Kasumi-1 (cell line): ENCODE data around the gene MTMR4.
"Not testable (repeated sequence)": the region's sequence is repeated elsewhere in the genome, so short reads cannot be mapped to it uniquely, and the experiment has no call there.

Experiments
- DNase-seq, 2 experiments: peaks; one replicate each; lab custom pipeline; 2025; lab: John Stamatoyannopoulos, UW

MTMR4 gene

DNA sequence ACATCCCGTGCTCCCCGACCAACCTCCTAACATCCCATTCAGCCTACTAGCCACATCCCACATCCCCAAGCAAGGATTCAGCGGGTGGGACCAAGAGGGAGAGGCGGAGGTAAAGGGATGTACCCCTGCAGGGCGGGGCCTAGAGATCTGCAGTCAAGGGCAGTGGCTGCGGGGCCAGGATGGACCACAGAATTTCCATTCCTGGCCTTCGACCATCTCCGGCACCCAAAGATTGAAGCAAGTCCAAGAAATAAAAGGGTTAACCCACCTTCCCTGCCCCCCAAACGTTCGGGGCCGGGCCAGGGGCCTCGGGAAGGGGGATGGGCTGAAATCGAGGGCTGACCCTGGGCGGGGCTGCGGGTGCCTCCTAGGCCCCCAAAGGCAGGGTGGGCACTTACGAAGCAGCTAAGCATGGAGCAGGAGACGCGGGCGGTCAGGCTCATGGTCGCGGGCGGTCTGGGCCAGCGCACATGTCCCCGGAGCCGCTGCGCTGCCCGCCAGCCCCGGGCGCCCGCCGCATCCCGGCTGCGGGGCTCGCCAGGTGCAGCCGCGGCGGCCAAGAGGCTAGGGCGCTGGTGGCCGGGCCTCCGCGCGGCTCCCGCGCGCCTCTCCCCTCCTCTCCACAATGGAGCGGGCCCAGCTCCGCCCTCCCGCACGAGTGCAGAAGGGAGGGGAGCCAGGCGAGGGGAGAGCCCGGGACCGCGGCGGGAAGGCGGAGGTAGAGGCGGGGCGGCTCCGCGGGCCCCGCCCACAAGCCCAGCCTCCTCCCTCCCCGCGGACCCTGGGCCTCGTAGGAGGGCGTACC lies at the start of gene MTMR4:
Gene MTMR4 (minus strand): TSS at position 674 of the 805 bp plus-strand sequence. CDS start 231 bp downstream, at position 443.
- DNase-seq: peak; percentile 60 to 69

DNA sequence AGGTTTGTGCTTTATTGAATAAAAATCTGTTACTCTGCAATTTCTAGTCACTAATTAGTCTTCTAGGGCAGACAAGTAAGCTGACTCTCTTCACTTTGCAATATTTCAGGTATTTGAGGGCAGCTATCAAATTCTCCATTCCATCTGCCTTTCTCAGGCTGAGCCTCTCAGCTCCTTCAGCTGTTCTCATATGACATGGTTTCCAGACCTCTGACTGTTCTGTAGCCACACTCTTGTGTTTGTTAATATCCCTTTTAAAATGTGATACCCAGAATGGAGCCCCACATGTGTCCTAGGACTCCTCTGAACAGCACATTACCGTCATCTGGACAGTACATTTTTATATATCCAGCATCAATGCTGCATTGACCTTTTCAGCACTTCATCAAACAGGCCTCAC lies 46.1 kb upstream of the MTMR4 start:
- no peak for DNase-seq

DNA sequence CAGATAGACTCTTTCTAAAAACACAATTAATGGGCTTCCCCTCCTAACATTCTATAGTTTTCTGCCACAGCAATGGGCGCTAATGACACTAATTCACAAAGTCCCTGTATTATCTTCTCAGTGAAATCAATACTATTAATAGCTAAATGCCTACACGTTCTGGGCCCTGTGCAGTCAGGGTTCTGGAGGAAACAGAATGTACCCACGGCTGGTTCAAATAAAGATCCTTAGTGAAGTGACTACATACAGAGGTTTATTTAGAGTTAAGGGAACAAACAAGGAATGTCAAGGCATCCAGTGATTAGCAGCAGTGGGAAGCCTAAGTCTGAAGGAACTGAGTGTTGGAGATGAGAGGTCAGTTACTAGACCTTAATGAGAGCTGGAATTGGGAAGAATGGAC lies 43.5 kb upstream of the MTMR4 start:
- no peak for DNase-seq

DNA sequence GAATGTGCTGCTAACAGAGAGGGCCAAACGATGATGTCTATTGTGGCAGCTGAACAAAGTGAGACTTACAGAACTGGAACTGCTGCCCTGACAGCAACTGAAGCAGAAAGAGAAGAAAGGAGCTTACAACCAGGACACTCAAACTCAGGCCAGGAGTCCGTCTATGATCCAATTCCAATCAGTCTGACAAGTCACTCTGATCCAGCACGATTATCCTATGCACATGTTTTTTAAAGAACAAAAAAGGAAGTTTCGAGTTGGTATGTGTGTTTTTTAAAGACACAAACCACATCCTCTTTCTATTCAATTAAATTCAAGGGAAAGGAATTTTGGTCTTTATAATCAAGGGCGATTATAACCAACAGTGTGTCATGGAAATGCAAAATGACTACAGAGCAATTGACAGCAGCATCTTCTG lies 42.4 kb upstream of the MTMR4 start:
- DNase-seq: peak; percentile 64 to 76

DNA sequence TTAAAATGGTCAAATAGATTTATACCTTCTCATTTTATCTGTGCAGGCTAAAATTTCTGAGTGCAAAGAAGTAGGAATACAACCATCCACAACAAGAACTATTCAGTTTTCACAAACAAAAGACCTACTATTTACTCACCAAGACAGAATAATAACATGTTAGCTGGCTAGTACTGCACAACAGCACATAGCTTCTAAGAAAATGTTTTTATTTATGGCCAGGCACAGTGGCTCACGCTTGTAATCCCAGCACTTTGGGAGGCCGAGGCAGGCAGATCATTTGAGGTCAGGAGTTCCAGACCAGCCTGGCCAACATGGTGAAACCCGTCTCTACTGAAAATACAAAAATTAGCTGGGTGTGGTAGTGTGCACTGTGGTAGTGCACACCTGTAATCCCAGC lies 40.7 kb upstream of the MTMR4 start:
- DNase-seq: not testable (repeated sequence)

DNA sequence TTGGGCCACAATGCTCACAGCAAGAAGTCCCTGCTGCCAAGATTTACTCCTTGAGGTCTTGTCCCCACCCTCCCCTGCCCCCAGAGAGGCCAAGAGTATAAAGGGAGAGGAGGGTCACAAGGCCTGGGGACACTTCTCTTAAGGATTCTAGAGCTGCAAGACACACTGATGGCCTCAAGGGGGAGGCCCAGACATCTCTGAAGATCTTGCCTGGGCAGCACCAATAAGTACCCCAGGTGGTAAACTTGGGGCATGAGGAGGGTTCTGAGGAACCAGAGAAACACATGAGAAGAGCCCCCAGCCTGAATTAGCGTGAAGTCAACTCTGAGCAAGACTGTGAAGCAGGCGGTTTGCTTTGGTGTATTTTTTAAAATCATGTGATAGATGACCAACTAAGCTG lies 26.8 kb upstream of the MTMR4 start:
- DNase-seq: peak; percentile 25 to 52

DNA sequence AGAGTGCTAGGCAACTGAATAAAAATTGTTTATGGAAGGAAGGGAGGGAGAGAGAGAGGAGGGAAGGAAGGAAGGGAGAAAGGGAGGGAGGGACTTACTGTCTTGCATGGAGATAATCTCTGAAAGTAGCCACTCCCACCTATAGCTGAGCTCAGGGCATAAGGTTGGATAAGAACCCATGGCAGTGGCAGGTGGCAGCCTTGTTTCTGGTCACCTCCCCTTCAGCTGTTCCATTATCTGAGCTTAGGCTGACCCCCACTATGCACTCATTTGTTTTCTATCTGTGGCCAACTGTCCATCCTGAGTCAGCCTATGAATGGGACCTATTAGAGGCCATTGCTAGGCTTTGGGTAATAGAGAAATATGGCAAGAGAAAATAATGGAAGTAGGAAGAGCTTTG lies 25.3 kb upstream of the MTMR4 start:
- DNase-seq: no peak

DNA sequence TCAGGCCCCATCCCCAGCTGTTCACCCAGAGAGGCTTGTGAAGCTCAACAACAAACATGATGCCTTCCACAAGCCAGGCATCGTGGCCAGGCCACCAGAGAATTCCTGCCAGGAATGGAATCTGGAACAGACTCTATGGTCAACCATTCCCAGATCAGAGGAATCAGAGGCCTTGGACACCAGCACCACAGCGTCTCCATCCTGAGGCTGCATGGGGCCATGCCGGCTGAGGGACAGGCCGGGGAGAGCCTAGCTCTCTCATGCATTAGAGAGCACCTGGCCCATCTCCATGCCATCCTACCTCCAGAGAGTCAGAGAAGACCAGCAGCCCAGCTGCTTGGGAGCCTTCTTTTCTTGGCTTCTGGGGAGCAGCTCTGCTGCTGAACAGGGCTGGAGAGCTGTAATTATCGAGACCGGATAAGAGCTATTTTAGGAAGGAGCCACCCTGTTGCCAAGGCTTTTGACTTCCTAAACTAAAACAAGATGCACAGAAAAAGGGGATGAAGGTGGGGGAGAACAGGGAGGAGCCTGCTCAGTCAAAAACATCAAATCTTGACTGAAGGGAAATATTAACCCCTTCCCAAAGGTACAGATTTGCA lies 24.5 kb upstream of the MTMR4 start:
- no peak for DNase-seq

DNA sequence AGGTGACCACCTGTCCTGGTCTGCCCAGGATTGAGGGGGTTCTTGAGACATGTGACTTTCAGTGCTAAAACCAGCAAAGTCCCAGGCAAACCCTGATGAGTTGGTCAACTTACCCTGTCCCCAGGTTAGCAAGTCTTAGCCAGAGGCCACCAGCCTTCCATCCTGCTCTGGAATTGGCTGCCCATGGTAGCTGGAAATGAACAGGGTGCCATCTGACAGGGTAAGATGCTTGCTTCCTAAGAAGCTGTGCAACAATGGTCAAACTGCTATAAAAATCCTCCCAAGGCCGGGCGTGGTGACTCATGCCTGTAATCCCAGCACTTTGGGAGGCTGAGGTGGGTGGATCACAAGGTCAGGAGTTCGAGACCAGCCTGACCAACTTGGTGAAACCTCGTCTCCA lies 22.8 kb upstream of the MTMR4 start:
- no peak for DNase-seq

DNA sequence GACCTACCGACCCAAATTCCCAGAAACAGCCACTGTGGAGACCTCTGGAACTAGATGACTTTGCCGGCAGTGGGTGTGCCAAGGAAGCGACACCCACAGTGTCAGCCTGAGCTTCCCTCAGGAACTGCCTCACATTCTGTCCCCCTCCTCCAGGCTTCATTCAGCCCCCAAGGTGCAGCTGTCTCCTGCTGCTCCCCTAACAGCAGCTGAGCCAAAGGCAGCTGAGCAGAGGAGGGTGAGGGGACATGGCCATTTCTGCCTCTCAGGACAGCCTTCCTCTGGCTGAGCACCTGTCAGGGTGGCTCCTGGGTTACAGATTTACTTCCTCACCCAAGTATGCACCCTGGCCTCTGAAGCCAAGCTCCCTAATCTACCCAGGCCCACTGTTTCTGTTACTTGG lies 22.1 kb upstream of the MTMR4 start:
- DNase-seq: no peak

DNA sequence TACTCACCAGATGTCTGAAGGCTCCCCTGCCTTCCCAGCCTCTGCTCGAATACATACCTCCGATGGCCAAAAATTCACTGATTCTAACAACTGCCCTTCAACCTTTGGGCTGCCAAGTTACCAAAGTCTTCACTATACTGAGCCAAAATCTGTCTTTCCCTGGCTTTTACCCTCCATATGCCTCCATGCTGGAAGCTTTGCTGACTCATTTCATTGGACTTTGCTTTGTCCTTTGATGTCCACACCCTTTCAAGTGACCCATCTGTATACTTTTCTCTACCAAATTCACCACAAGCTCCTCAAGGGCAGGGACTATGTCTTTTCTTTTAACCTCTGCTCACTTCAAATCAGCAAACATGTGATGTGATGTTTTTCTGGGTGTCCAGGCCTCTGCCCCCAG lies 21.0 kb upstream of the MTMR4 start:
- no peak for DNase-seq

DNA sequence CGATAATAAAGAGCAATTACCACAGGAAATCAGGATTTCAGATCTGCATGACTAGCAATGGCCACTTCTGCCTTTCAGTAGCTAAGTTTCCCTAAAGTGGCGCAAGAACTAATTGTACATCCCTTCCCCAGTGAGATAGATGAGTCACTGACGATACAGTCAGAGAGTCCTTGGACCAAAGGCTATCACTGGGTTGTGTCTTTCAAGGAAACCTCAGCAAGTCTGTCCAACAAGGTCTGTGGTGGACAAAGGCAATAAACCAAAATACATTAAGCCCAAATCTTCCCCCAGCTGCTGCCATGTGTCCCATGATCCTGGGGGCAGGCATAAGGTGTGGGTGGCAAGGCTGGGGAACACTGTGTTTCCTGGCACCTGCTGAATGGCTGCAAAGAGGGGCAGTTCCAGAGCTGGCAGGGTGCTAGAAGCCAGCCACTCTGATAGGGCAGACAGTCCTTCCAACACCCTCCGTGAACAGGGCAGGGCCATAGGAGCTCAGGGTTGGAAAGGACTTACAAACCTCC lies 20.5 kb upstream of the MTMR4 start:
- DNase-seq: no peak

DNA sequence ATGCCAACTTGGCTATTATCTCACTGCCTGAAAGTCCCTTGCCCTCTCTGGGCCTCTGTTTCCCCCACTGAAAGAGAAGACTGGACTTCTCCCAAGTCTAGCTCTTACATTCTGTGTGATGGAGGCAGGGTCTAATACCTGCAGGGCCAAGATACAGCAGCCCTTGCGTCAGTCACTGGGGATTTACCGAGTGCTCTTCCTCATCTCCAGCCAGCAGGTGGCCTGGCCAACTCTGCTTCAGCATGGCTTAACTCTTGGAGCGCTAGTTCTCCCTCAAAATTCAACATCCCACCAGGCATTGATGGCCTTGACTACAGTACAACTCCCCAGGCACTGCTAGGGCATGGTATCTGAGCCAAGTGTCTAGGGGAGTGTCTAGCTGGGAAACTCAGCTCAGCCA lies 19.9 kb upstream of the MTMR4 start:
- DNase-seq: no peak

DNA sequence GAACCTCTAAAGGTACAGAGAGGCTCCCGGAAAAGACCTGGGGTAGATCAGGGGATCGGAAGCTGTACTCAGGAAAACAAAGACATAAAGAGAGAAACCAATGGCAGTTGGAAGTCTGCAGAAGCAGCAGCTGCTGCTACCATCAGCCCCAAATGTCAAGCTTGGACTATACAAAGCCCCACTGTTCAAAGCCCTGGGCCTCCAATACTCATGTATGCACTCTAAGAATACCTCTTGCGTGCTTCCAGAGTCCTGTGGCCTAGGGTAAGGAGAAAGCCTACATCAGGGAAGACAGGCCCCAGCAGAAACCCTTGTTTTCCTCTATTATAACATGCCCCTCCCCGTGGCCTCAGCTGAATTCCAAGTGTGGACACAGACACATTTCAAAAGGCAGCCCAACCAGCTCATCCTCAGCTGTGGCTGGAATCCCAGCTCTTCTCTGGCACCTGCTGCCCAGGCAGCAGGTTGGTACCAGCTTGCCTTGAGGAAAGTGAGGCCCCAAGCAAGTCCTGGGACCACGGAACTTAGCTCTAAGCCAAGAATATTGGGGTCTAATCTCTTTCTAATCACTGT lies 19.3 kb upstream of the MTMR4 start:
- DNase-seq: no peak

DNA sequence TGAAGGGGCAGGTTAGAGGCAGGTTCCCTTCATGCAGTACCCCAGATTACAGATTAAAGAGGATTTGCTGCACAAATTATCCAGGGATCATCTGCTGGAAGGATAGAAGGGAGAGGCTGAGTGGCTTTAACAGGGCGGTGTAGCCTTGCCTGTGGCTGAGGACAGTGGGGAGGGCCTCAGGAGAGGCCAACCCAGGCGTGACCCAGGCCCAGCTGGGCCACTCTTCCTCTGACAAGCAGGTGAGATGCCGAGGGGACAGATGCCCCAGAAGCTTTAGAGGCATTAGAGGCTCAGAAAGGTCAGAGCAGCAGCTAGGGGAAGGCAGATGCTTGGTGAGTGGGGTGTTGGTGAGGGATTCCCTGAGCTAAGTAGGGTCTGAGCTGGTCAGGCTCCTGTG lies 18.1 kb upstream of the MTMR4 start:
- no peak for DNase-seq

DNA sequence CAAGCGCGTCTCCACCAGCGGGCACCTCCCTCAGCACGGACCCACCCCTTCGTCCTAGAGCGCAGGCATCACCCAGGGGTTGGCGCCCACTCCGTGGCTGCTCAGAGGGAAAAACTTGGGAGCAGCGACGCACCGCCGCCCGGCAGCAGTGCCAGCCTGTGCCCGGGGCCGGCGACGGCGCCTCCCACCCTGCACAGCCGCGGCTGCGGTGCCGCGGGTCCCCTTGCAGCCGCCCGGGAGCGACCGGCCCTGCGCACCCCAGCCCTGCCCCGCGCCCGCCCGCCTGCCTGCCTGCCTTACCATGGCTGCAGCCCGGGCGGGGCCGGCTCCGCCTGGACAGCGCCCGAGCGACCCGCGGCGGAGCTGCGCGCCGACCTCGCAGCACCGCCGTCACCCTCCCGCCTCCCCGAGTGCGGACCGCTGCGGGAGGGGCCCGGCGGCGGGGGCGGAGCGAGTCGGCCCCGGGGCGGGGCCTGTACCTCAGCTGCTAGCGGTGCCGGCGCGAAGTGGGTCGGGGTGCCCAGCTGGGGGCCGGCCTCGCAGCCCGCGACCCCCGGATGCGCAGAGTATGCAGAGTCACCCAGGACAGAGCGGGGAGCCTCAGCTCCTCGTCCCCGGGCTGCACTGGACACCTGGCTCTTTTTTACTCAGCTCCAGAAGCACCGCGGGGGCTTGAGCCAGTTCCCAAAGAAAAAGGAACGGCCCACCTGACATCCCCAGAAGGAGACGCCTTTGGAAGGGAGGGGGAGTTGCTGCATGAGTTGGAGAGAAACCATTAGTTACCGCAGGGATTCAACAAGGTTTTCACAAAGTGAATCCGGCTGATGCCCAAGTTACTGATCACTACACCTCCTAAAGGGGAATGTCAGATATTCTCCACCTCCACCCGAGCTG lies 17.5 kb upstream of the MTMR4 start:
- no peak for DNase-seq

DNA sequence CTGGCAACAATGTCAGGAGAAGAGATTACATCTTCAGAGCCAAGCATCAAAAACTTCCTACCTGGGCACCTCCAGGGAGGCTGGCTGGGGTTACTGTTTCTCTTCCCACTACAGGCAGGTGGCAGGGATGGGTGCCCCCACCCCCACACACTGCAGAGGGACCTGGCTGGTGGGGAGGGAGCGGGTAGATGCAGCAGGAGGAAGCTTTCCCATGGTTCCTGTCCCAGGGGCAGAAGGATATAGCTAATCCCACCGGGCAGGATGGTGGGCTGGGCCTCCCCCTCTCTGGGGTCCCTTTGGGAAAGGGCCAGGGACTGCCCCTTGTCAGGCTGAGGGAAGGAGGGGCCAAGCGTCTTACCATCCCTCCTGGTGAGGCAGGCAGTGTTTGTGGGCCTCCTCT lies 16.7 kb upstream of the MTMR4 start:
- DNase-seq: no peak

DNA sequence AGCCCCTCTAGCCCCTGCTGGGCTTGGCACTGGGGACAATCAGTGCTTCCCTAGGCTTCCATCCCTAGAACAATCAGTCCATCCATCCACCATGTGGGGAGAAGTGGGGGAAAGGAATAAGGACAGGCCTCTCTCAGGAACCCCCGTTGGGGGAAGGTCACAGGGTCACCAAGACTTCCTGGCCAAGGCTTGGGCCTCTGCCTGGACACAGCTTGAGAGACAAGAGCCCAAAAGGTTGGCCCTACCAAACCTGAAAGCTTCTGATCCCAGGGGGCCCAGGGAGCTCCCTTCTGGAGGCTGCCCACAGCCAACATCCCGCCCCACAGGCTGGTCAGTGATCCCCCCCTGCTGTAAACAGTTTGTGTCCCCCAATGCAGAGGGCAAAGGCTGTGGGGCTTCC lies 16.2 kb upstream of the MTMR4 start:
- no peak for DNase-seq

DNA sequence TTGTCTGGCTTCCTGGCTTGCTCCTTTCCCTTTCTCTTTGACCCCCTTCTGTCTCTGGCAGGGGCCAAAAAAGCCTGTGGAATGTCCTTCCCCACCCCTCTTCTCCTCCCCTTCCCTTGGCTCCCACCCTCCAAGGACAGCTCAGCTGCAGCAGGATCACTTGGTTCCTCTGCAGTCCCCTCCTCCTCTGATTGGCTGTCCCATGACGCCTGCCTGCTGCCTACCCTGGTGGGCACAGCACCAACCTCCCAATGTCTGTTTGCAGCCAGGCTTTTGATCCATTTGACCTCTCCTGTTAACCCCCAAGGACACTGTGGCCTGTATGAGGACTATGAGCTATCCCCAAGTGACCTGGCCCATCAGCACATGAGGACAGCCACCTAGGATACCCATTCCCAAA lies 14.8 kb upstream of the MTMR4 start:
- no peak for DNase-seq

DNA sequence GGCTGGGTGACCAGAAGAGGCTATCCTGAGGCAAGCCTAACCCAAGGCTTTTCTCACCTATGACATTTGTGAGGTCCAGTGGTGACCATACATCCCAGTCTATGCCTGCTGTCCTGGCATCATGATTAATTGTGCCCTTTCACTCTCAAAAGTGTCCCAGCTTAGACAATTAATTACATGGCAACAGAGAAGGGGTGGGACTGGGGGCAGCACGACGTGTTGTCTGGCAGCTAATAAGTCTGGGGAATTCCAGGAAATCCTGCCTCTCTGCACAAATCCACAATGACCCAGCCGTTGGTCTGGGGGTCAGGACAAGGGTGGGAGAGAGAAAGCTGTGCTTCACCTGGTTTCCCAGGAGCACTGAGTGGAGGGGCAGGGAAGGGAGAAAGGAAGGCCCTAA lies 14.0 kb upstream of the MTMR4 start:
- no peak for DNase-seq

DNA sequence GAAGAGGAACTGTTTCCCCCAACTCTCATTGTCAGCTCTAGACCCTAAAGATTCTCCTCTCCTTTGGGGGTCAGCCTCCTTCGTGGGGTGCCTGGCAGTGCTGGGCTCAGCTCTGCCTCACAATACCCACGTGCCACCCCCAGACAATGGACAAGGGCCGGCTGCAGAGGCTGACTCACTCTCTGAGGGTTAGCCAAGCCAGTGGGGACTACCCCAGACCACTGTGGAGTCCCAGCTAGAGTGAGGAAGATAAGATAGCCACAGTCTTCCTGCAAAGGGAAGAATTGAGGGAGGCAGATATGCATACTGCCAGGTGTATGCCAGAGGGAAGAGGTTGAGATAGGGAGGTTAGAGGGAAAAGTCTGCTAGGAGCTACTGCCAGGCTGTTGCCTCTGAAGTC lies 13.5 kb upstream of the MTMR4 start:
- no peak for DNase-seq

DNA sequence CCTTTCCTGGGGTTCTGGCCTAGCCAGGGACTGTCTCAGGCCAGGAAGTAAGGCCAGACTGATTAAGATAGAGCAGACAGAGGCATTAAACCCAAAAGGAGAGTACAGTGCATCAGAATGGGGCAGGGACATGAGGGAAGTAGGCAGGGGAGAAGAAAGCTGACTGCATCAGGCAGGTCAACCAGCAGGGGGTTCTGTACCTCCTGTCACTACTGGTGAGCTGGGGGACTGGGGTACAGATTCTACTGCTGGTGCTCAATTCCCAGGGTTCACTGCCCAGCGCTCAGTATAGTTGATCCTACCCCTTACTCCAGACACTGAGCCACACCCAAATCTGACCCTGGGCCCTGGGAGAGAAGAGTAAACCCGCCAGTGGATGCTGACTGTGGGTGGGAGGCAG lies 12.9 kb upstream of the MTMR4 start:
- DNase-seq: peak in 1 of 2 experiments; percentile 16
